Measurements from ENCODE around the gene C10orf71.

DNA sequence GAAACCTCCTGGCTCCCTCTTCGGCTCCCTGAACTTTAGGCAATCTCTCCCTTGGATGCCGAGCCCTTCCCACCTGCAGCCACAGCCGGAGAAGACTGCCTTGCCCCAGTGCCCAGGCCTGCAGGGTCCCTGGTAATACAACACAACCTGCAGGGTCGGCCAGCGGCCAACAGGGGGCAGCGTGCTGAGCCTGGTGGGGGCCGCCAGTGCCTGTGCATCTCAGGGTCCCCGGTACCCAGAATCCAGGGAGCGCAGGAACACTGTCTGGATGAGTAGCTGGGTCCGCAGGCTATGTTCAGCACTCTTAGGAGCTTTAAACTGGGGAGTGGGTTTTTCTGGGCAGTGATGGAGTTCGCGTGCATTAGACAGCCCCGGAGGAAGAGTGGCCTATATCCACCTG, 17.5 kb upstream of the C10orf71 start:
- no peak for TF ChIP-seq PRDM1 (tag by site-specific recombination; IDR thresholded peaks at IDR 0.05)
- TF ChIP-seq, protein P1, sequence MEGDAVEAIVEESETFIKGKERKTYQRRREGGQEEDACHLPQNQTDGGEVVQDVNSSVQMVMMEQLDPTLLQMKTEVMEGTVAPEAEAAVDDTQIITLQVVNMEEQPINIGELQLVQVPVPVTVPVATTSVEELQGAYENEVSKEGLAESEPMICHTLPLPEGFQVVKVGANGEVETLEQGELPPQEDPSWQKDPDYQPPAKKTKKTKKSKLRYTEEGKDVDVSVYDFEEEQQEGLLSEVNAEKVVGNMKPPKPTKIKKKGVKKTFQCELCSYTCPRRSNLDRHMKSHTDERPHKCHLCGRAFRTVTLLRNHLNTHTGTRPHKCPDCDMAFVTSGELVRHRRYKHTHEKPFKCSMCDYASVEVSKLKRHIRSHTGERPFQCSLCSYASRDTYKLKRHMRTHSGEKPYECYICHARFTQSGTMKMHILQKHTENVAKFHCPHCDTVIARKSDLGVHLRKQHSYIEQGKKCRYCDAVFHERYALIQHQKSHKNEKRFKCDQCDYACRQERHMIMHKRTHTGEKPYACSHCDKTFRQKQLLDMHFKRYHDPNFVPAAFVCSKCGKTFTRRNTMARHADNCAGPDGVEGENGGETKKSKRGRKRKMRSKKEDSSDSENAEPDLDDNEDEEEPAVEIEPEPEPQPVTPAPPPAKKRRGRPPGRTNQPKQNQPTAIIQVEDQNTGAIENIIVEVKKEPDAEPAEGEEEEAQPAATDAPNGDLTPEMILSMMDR (tag by site-specific recombination; IDR thresholded peaks at IDR 0.05) = no peak
- TF ChIP-seq ZNF10 (tag by site-specific recombination; IDR thresholded peaks at IDR 0.05) = no peak
- TF ChIP-seq ZBTB1 (tag by site-specific recombination; IDR thresholded peaks at IDR 0.05) = no peak
- TF ChIP-seq, protein P2, sequence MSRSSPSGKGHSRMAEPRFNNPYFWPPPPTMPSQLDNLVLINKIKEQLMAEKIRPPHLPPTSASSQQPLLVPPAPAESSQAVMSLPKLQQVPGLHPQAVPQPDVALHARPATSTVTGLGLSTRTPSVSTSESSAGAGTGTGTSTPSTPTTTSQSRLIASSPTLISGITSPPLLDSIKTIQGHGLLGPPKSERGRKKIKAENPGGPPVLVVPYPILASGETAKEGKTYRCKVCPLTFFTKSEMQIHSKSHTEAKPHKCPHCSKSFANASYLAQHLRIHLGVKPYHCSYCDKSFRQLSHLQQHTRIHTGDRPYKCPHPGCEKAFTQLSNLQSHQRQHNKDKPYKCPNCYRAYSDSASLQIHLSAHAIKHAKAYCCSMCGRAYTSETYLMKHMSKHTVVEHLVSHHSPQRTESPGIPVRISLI (tag by site-specific recombination; IDR thresholded peaks at IDR 0.05) = no peak
- TF ChIP-seq ZBTB21 (tag by site-specific recombination; IDR thresholded peaks at IDR 0.05) = no peak
- no peak for TF ChIP-seq ZNF184 (tag by site-specific recombination; IDR thresholded peaks at IDR 0.05)
